Raji (cell line): ENCODE results near the gene GULP1.

ENCODE experiments used
- POLR2A ChIP-seq: IDR thresholded peaks from 2 replicates; pipeline ENCODE4 v1.6.1; 2011; ENCODE audit warnings: low read depth, low read length, control low read depth; ENCODE audit not compliant: insufficient read depth

GULP1 gene

DNA sequence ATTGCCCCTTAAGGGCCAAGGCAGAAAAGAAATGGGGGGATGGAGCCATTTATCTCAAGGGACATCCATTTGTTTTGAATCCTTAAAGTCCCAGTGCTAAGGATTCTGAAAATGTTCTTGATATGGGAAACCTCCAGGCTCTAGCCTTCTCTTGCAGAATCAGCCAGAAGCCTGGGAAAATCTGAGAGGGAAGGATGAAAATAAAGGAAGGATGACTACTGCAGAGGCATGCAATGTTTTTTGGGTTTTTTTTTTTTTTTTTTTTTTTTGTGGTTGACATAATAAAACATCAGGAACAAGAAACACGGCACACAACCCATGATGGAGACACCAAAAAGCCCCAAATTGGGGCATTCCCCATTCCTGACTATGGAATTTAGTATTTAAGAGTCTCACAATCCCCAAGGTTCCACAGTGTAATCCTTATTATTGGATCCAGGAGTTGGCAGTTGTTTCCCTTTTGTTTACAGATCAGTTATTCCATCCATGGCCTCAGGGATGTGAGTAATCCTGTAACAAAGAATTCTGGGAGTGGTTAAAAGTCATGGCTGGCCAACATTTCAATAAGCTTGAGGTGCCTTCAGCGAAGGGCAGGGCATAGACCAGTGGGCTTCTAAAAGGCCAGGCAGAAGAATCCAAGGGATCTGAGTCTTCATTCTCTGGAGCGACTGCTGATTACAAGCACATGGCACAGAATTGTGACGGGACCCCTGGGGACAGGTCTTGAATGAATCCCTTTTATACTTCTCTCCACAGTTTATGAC lies 337.5 kb downstream of the GULP1 start:
- no peak for TF ChIP-seq POLR2A

DNA sequence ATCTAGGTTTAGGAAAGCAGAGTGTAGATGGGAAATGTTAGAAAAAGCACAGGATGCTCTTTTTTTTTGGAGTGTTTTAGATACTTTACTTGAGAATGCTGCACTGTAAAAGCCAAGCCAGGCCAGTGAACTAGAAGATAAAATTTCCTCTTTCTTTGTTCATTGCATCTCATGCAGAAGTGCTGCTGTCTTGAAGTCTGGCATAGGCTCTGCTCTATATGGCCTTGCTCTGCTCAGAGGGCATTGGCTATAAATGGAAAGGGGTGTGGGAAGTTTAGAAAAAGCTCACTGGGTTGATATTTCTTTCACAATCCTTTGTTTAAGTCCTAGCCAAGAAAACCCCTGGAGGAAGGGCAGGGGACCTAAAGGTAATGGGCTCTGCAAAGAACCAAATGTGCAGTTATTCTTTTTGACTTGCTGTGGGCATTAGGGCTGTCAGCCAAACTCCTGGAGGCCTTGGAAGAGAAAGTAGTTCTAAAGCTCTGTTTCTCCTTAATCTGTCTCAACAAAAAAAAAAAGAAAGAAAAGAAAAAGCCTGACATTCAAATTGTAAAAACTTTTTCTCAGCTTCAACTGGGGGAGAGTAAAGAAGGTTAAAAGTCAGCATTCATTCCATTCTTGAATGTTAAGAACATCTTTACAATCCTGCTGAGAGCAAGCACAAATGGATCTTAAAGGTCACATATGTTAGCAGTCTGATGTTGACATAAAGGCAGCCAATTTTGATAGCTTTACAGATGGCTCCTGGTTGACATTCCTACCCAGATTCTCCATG lies 338.3 kb downstream of the GULP1 start:
- TF ChIP-seq POLR2A, result no peak

DNA sequence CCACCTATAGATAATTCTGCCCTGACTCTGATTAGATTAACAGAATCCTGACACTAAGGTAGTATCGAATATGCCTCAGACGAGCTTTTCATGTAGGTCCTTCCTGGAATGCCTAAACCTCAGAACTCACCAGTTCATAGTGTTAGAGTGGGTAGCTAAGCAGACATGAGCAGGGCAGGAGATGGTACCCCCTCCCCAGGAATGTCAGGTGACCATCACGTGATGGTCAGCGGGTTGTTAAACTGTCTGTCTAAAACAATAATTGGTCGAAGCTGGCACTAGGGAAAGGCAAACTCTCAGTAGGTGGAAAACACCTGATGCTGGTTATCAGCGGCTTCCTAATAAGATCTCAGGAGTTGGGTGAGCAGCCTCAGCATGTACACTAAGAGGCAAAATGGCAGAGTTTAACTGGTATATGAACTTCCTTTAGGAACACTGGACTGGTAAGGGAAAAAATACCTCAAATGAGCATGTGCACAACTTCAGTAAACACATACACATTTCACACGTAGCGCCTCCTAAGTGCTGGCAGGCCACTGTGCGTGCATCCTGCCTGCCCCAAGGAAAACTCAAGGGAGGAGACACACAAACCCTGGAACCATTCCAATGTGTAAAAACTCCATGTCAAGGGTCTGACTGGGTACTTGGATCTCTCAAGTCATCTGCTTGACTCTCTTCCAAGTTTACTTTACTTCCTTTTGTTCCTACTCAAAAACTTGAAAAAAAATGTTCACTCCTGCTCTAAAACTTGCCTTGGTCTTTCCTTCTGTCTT lies 339.5 kb downstream of the GULP1 start:
- TF ChIP-seq POLR2A, result no peak

DNA sequence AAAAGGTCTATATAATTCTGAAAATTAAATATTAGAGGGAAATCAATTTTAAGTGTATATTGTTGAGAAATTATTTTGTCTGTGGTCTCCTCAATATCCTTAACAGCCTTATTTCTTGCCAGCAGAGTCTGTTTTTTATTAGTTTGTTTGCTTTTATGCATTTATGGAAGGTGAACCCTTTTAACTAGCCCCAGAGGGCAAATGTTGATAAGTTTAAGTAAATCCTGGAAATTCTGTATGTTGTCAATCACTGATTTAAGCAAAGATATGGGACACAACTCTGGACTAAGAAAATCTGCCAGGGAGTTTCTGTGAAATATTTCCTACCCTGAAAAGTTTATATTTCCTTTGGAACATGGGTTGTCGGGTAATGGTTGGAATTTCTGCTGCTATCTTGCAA lies 343.0 kb downstream of the GULP1 start:
- TF ChIP-seq POLR2A, result no peak
